HG03097 (cell line): ENCODE measurements around the gene BCAN.

Experiments
- ATAC-seq: cut with Tn5 transposase; IDR thresholded peaks from one replicate; pipeline ENCODE4 v1.9.1; 2021; ENCODE audit not compliant: unreplicated experiment, low FRiP score

BCAN gene

GRCh38 chr1:156693848-156694689, 52.2 kb downstream of the BCAN start:
- ATAC-seq = no peak

GRCh38 chr1:156694690-156694962, 52.7 kb downstream of the BCAN start:
- no peak for ATAC-seq

GRCh38 chr1:156696755-156697154, 54.8 kb downstream of the BCAN start:
- ATAC-seq = no peak

- ATAC-seq = no peak
Observed at GRCh38 chr1:156697481-156697880, 55.6 kb downstream of the BCAN start.

- no peak for ATAC-seq
Observed at GRCh38 chr1:156698995-156699394, 57.1 kb downstream of the BCAN start.

- ATAC-seq = no peak
Observed at GRCh38 chr1:156700736-156701531, 59.0 kb downstream of the BCAN start.

GRCh38 chr1:156703336-156703735, 61.4 kb downstream of the BCAN start:
- ATAC-seq = no peak

- ATAC-seq = no peak
Observed at GRCh38 chr1:156703741-156704140, 61.8 kb downstream of the BCAN start.

- ATAC-seq = no peak
Observed at GRCh38 chr1:156704166-156704711, 62.3 kb downstream of the BCAN start.

- ATAC-seq = no peak
Observed at GRCh38 chr1:156704930-156705320, 63.0 kb downstream of the BCAN start.

GRCh38 chr1:156705321-156705917, 63.5 kb downstream of the BCAN start, which contains the start of gene CRABP2:
Gene CRABP2 (minus strand): TSS chr1:156705583. CDS start chr1:156705446, 137 bp downstream.
- no peak for ATAC-seq

- no peak for ATAC-seq
Observed at GRCh38 chr1:156705918-156706656, 64.2 kb downstream of the BCAN start.

GRCh38 chr1:156706657-156707416, 64.9 kb downstream of the BCAN start:
- no peak for ATAC-seq

- no peak for ATAC-seq
Observed at GRCh38 chr1:156707417-156708217, 65.7 kb downstream of the BCAN start.

- no peak for ATAC-seq
Observed at GRCh38 chr1:156708218-156708661, 66.3 kb downstream of the BCAN start.

- no peak for ATAC-seq
Observed at GRCh38 chr1:156709031-156709430, 67.1 kb downstream of the BCAN start.
